Middle frontal gyrus (tissue), 1 donor: ENCODE results near the gene FGF19.

Experiments used
- DNase-seq: peaks from one replicate; pipeline ENCODE4 v3.0.0-alpha.2; 2015; ENCODE audit warnings: low spot score; ENCODE audit errors: extremely low spot score

Gene FGF19

DNA sequence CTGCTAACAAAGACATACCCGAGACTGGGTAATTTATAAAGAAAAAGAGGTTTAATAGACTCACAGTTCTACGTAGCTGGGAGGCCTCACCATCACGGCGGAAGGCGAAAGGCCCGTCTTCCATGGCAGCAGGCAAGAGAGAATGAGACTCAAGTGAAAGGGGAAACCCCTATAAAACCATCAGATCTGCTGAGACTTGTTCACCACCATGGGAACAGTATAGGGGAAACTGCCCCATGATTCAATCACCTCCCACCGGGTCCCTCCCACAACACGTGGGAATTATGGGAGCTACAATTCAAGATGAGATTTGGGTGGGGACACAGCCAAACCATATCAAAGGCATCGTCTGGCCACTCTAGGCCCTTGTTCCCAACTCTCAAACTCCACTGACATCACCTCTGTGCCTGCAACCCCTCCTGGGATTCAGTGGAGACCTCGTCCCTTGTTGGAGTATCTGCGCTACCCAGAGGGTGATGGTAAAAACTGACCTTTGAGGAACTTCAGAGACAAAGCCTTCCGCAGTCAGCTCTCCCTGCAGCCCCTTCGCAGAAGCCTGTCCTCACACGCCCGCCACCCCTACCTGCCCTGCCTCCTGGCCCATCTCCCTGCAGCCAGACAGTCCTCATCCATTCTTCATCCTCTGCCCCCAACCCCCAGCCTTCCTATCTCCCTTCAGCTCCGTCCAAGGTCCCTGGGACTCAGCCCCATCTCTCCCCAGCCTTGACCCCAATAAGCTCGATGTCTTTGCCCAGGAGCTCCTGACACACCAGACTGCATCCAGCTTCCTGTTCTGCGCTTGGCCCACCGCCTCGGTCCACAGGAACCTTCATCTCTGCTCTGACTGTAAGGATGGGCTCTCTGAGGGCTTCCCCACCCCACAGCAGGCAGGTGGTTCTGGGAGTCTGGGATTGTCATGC lies 47.0 kb downstream of the FGF19 start:
- no peak for DNase-seq

- no peak for DNase-seq
Measured at GRCh38 chr11:69655479-69656428, 48.1 kb downstream of the FGF19 start.

DNA sequence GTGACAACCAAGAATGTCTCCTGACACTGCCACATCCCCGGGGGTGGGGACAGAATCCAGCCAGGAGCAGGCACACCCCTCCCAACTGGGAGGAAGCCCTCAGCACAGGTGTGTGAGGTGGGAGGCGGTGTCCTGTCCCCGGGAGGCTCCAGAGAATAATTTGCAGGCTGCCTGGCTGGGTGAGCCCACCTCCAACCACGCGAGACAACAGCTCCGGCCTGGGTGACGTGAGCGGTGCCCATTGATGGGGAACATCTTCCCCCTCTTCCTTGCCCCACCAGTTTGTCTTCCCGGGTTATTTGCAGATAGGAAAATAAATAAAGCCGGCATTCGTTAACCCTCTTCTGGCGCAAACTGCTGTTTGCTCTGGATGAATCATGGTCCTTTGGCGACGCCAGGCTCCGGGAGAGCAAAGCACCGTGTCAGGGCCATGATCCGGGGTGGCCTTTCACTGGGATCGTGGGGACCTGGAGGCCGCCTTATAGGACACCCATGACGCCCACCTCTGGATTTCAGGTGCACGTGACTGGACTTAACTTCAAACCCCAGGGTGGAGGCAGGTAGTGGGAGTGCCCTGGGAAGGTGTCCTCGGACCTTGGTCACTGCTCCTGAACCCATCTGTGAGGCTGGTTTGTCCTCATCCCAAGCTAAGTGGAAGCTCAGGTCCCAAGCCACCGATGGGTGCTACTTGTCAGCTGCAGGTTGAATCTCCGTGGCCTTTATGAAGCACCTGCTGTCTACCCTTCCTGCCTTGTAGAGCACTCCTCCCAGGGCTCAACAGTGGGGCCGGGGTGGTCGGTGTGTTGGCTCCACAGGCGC lies 49.0 kb downstream of the FGF19 start:
- no peak for DNase-seq

DNA sequence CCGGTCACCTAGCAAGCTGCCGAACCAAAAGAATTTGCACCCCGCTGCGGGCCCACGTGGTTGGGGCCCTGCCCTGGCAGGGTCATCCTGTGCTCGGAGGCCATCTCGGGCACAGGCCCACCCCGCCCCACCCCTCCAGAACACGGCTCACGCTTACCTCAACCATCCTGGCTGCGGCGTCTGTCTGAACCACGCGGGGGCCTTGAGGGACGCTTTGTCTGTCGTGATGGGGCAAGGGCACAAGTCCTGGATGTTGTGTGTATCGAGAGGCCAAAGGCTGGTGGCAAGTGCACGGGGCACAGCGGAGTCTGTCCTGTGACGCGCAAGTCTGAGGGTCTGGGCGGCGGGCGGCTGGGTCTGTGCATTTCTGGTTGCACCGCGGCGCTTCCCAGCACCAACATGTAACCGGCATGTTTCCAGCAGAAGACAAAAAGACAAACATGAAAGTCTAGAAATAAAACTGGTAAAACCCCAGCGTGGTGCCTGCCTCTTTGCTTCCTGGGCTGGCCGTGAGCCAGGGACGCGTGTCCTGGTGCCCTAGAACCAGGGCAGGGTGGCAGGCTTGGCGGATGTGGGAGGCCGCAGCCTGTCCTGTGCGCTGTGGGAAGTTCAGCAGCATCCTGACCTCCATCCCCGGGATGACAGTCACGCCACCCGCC lies 49.7 kb downstream of the FGF19 start:
- no peak for DNase-seq

DNA sequence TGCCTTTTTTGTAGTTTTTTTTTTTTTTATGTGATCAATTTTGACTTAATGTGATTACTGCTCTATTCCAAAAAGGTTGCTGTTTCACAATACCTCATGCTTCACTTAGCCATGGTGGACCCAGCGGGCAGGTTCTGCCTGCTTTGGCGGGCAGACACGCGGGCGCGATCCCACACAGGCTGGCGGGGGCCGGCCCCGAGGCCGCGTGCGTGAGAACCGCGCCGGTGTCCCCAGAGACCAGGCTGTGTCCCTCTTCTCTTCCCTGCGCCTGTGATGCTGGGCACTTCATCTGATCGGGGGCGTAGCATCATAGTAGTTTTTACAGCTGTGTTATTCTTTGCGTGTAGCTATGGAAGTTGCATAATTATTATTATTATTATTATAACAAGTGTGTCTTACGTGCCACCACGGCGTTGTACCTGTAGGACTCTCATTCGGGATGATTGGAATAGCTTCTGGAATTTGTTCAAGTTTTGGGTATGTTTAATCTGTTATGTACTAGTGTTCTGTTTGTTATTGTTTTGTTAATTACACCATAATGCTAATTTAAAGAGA lies 50.3 kb downstream of the FGF19 start:
- no peak for DNase-seq

- no peak for DNase-seq
Measured at GRCh38 chr11:69652999-69653398, 50.8 kb downstream of the FGF19 start.

GRCh38 chr11:69651834-69652620 lies 51.8 kb downstream of the FGF19 start:
- DNase-seq: no peak

DNA sequence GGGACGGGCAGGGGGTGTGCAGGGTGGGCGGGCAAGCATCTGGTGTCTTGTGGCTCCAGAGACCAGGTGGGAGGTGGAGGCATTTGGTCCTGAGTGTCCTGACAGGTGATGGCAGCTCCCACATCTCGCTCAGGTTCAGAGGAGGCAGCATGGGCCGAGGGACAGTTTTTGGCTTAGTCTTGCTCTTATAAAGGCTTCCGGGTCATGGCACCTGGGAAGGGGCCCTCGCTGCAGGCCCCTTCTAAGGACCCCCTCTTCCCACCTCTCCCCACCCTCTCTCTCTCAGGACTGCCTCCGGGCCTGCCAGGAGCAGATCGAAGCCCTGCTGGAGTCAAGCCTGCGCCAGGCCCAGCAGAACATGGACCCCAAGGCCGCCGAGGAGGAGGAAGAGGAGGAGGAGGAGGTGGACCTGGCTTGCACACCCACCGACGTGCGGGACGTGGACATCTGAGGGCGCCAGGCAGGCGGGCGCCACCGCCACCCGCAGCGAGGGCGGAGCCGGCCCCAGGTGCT lies 52.9 kb downstream of the FGF19 start:
- no peak for DNase-seq

DNA sequence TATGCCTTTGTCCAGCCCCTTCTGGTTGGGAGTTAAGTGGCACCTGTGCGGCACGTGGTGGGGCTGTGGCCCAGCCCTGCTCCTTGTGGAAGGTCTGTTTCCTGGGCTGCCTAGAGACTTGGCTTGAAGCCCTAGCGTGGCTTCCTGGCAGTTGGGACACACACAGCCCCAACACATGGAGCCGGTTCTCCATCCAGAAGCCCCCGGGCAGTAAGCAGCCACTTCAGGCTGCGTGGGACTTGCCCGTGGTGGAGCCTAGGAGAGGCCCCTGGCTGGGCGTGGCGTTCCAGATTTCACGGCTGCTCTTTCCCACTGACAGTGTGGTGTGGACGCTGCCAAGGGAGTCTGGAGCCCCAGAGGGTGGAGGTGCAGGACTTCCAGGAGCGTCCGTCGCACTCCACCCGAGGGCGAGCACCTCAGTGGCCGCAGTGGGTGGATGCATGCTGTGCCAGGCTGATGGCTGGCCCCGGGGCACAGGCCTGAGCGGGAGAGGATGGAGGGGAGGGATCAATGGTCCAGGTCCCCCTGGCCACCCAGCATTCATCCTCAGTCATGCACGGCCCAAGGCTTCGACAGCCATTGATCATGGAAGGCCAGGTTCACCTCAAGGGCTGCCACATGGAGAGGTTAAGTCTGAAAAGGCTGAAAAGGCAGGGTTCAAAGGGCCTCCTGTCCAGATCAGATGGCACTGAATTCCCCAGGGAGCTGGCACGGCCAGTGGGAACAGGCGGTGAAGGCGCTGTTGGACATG lies 53.6 kb downstream of the FGF19 start:
- no peak for DNase-seq

- DNase-seq: no peak
Measured at GRCh38 chr11:69649576-69649900, 54.3 kb downstream of the FGF19 start.

DNA sequence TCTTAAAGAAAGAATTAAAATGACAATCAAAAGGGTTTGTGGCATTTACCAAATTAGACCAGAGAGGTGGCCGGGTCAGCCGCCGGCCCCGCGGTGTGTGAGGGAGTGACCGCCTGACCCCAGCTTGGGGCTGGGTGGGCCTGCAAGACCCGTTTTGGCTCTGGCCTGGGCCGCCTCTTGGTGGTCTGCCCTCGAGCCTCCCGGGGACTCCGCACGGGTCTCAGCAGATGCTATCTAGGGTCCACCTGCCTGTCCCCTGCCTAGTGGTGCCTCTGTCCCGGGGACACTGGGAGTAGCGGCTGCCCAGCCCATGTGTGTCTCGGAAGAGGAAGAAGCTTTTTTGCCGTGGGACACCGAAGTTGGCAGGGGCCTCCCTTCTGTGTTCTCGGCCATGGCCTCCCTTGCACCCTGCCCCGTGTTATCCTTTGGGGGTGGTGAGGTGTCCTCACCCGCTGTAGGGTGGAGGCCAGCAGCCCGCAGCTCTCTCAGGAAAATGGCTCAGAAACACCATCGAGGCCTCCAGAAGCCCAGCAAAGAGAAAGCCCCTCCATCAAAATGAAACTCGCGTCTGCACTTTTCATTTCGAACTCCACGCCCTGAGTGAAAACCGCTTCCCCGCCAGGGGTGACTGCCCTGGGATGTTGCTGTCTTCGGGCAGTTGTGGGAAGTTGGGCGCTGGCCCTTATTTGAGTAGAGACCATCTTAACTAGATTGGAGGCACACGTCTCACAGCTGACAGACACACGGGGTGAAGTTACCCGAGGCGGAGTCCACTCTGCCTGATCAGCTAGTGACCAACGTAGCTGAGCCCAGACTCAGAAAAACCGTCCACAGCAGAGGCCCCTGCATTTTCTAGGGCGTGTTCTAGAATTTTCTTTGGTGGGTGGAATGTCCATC lies 54.9 kb downstream of the FGF19 start:
- no peak for DNase-seq
